Adrenal gland (tissue), 5 donors: Measurements from ENCODE around the gene TTC4.

ENCODE experiments used
- CTCF ChIP-seq, 6 experiments: fragments of 450-650 bp in 4 of 6; fragments of 200-600 bp in 2 of 6; sonication (generic) in 1 of 6; IDR thresholded peaks; 1 replicate in 5 of 6; 2 replicates in 1 of 6; pipeline versions ENCODE4 v1.5.1 to v1.8.0; 2016 to 2021; ENCODE audit warnings: antibody characterized with exemption in 6 of 6, mild to moderate bottlenecking in 2 of 6, moderate library complexity in 1 of 6
- POLR2A ChIP-seq, 2 donors: fragments of 450-650 bp; IDR thresholded peaks; one replicate each; pipeline ENCODE4 v1.6.1; 2017; ENCODE audit warnings: antibody characterized with exemption in 2 of 2, mild to moderate bottlenecking in 2 of 2, moderate library complexity in 1 of 2
- donor health status: DM: no; HTN: no; CAD: no.

GRCh38 chr1:54721719-54722118 is 6.1 kb downstream of the TTC4 start:
- TF ChIP-seq CTCF (IDR thresholded peaks at IDR 0.05) (no peak), POLR2A (IDR thresholded peaks at IDR 0.05) (no peak)
